Measurements from ENCODE around the gene PPP2R5C.

Gene PPP2R5C

DNA sequence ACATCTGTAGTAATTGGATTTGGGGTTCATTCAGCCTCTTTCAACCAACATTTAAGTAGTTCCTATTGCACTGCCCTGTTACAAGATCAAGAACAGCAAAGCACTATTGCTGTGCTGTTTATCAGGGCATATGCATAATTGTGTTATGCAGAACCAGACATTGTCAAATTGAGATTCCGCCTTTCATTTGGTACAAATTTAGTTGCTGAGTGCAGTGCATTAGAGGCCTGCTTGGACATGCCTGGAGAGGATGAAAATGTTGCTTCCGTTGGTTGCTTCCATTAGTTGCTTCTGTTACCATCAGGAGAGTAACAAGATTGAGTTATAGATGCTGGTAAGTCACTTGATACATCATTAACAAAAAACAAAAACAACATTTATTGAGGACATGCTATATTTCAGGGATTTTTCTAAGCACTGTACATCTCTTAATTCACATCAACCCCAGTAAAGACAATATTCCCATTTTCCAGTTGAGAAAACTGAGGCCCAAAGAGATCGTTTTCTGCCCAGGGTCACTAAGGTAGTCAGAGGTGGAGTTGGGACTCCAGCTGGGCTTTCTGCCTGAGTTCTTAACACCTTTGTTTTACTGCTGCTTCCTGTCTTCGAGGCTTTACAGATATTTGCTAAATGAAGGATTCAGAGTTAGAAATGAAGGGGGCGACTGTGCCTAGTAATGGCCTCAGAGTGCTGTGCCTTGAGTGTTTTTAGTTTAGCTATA is 79.3 kb downstream of the PPP2R5C start:
- no peak for DNase-seq (ENCODE audit: low spot score)

DNA sequence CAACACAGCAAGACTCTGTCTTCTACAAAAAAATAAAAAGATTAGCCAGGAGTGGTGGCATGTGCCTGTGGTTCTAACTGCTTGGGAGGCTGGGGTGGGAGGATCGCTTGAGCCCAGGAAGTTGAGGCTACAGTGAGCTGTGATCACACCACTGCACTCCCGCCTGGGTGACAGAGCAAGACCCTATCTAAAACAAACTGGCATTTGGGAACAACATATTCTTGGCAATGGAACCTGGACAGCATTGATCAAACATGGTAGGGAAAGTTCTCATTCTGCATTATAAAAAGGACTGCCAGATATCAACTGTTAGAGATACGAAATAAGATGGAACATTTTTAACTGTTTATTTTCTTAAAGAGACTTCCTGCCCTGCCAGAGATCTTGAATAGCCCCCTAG is 81.5 kb downstream of the PPP2R5C start:
- no peak for DNase-seq (ENCODE audit: low spot score)

DNA sequence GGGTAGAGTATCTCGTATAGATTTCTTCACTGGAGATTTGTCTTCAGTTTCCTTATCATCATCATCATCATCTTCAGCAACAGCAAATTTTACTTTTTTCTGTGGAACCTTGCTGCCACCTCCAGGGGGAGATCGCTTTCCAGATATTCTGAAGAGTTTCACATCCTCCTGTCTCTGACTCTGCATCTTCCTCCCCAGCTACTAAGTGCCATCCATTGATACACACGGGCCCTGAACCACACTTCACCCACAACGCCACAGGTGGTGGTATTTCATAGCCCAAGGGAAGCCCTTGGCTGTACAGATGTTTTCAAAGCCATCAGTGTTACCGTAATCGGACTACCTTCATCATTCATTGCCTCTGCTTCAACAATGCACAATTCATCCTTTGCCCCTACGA is 82.2 kb downstream of the PPP2R5C start:
- DNase-seq (ENCODE audit: low spot score), result peak; percentile 67

DNA sequence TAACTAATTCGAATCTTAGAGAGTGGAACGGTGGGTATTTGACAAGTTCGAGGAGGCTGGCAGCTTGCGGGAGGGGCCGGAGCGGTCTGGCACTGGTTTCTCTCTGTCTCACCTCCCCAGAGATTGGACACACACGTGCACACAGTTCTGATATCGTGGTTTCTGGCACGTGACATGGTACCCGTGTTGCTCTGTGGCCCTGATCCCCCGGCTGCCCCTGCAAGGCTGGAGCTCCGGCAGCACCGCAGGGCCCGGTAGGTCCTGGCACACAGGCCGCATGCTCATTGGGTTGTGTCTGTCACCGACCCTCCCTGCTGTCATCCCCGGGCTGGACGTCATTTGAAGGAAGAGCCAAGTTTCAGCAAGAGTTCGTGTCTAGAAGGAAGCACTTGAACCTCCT is 82.7 kb downstream of the PPP2R5C start:
- DNase-seq (ENCODE audit: low spot score), result no peak

DNA sequence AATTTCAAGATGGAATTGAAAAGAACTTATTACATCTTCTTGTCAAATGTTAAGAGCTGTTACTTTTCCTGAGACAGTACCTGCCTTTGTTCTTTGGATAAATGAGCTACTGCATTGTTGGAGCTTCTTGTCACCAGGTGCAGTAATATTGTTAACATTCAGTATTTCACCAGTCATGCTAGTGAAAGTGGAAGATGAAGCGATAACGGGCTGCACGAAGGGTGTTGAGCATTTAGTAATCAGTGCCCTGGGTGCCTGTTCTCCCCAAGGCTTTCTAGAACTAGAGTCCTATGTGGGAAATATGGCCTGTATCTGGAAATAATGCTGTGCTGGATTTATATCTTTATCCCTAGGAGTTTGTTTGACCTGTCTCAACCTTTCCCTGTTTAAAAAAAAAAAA is 83.2 kb downstream of the PPP2R5C start:
- DNase-seq (ENCODE audit: low spot score), result no peak

DNA sequence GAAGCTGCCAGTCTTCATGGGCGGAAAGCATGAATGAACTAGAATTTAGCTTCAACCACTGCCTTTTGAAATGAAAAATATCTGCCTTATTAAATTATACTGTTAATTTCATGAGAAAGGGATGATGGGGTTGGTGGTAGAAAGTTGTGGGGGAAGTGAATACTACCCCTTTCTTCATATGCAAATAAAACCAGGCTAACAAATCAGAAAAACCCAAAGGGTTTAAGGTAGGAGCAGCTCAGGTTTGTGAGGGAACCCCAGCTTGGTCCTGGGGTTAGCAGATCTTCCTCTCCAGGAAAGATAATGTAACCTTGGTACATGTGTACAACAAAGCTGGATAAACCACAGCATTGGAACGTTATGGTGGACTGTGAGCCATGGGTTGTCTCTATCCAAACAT is 84.0 kb downstream of the PPP2R5C start:
- DNase-seq (ENCODE audit: low spot score), result no peak

DNA sequence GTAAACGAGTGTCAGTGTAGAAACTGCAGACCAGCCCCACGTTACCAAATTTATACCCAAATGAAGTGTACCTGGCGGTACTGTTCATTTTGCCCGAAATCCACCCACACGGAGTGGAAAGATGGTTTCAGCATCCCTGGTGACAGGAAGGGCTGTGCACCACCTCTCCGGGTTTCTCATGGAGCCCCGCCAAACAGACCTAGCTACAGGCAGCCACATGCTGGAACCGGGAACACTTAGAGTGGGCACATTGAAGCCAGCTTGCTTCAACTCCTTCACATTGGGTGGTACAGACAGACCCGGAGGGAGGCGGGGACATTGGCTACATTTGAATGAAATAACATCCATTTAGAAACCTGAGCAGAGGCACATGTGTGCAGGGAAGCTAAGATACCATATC is 84.4 kb downstream of the PPP2R5C start:
- DNase-seq (ENCODE audit: low spot score), result no peak

DNA sequence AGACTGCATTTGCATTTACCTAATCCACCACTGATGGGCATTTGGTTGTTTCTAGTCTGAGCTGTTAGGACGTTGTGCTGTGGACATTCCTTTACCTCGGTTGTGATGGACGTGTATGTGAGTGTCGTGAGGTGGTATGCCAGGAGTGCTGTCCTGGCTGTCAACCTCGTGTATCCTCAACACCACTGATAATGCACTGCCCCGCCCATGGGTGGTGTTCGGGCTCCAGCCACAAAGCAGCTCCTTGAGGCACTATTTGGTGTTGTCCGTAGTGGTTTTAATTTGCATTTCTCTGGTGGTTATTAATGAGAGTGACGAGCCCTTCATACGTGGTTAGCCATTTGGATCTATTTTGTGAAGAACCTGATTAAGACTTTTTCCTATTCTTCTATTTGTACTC is 87.6 kb downstream of the PPP2R5C start:
- no peak for DNase-seq (ENCODE audit: low spot score)

DNA sequence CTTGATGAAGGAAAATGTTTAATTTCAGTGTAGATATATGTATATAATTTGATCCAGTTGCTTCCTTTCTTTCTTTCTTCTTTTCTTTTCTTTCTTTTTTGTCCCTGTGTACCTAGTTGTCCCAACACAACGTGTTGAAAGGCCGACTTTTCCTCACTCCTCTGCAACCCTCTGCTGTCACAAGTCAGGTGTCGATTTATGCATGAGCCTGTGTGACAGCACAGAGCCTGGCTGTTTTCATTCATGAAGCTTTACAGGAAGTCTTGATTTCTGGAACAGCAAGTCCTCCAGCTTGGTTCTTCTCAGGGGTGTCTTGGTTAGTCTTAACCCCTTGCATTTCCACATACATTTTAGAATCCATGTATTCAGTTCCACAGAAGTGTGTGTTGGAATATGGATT is 88.1 kb downstream of the PPP2R5C start:
- no peak for DNase-seq (ENCODE audit: low spot score)

GRCh38 chr14:101851183-101851582 is 89.7 kb downstream of the PPP2R5C start:
- no peak for DNase-seq (ENCODE audit: low spot score)

DNA sequence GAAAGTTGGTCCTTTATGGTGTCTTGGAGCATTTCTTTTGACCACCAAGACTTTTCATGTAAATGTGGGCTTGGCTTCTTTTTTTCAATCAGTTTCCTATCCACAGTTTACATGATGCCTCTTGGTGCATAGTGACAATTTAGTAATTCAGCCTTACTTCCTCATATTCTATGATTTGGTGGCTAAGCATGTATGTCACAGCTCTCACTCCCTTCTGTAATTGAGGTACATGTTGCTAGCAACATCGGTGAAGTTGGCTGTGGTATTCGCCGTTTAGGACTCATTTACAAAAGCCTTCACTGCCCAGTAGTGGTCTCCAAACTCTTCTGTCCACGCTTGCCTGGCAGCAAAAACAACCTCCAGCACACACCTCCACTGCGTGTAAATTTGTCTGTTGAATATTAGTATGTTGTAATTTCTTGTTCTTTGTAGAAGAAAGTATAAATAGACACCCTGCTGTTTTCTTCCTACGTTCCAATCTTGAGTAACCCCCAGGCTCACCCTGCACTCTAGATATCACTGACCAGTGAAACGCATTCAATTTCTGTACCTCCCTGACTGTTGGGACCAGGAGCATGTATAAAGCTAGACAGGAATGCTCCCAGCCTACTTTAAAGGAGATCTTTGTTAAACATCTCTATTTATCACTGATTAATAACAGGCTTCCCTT is 90.4 kb downstream of the PPP2R5C start:
- DNase-seq (ENCODE audit: low spot score), result no peak

DNA sequence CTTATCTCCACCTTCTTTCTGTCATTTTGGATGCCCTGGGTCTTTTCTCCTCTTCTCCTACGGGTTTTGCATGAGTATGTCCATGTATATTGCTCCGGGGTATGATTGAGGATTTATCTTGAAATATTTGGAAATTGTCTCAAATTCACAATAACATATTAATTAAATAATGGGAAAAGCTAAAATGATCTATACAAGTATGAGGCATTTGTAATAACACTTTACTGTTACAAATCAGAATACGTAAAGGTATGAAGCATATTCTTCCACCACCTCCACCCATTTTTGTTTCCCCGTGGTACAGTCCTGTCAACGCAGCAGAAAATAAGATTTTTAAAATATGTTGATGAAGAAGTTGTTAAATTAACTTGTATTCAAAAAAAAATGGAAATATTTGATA is 91.3 kb downstream of the PPP2R5C start:
- DNase-seq (ENCODE audit: low spot score), result no peak

GRCh38 chr14:101853455-101854018 is 92.0 kb downstream of the PPP2R5C start:
- no peak for DNase-seq (ENCODE audit: low spot score)

- peak; percentile 26 for DNase-seq (ENCODE audit: low spot score)
These were observed 92.9 kb downstream of the PPP2R5C start for GRCh38 chr14:101854366-101854765.

DNA sequence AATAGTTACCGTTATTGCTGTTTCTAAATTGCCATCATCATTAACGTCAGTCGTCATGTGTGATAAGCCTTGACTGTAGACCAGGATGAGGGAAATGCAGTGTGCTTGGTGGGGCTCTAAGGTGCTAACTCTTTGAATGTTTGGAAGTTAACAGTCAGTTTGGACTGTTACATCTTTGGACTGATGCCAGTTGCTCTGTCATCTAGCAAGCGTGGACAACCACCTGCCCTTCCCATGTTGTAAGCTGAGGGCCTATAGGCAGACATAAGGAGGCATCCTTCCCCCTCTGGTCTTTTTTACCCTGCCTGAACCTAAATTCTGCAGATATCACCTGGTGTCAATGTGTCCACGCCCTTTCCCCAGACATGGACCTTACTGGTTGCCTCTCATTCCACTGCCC is 94.4 kb downstream of the PPP2R5C start:
- DNase-seq (ENCODE audit: low spot score), result no peak

DNA sequence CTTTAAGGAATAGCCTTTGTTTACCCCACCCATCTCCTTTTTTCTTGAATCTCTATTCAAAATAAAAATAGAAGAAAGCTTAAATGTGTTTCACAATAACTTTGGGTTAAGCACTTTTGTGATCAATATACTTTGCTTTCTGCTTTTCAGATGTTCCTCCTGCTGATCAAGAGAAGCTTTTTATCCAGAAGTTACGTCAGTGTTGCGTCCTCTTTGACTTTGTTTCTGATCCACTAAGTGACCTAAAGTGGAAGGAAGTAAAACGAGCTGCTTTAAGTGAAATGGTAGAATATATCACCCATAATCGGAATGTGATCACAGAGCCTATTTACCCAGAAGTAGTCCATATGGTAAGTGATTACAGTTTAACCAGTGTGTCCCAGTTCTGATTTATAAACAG is 95.0 kb downstream of the PPP2R5C start:
- no peak for DNase-seq (ENCODE audit: low spot score)

DNA sequence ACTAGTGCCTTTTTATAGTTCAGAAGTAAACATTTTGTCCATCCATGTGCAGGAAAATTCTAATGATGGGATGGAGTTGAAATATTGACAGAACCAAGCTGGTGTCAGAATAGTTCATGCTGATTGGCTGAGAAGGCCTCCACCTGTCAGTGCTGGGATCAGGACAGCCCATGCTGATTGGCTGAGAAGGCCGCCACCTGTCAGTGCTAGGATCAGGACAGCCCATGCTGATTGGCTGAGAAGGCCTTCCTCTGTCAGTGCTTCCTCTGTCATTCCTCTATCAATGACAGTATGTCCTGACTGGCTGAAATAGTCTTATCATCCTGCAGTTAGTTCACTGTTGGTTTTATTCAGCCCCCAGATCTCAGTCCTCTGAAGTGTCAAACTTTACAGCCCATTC is 95.7 kb downstream of the PPP2R5C start:
- no peak for DNase-seq (ENCODE audit: low spot score)

DNA sequence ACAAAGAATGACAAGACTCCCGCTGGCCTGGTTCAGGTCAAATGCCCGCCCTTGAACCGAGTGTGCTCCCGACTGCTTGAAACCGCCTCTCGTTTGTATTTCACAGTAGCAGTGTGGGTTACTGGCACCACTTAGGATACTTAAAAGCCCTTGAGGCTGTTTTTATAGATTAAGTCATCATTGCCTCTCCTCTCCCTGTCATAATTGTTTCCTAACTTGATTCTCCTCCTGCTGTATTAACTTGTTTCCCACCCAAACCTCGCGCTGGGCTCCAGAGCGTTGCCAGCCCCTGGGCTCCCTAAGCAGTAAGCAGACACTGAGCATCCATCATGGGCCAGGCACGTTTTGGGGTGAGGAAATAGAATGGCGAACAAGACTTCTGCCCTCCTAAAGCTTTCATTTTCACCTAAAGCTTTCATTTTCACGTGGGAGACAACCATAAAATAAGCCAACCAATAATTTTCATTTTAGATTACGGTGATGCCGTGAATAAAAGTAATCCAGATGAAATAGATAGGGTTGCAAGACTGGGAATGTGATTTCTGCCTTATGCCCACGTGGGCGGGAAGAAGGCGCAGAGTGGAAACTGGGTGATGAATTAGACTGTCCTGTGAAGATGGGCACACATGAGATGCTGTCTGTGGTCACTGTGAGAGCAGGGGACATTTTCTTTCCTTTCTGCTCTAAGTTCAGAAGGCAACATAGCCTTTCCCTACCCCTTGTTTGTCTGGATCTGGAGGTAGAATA is 97.5 kb downstream of the PPP2R5C start:
- DNase-seq (ENCODE audit: low spot score), result no peak

DNA sequence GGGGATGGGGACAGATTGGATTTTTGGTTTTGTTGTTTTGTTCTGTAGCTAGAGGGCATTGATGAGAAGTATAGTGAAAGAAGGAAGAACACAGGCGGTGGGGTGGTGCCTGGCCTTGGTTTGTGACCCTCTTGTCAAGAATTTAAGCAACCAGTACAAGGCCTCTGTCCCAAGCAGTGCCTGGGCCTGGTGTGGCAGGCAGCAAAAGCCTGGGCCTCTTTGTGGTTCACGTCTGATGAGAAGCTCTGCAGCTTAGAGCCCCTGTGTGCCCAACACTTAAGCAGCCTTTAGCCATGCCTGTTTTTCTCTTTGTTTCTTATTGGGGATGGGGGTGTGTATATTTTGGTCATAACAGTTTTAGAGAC is 98.0 kb downstream of the PPP2R5C start:
- DNase-seq (ENCODE audit: low spot score), result no peak

GRCh38 chr14:101859958-101860357 is 98.4 kb downstream of the PPP2R5C start:
- DNase-seq (ENCODE audit: low spot score), result no peak

DNA sequence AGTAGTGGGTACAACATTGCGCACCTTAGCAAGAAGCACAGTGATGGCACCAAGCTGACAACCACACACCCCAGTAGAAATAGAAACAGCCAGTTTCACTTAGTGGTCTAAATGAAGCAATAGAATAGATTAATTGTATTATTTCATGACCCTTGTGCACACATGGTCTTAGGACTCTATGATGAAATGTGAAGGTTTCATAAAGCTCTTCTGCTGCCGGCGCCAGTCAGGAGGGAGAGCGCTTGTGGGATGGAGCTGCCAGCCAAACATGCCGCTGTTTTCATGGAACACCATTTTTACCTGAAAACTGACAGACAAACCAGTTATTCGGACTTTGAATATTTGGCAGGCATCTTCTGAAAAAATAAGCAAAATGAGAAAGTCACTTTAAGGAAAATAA is 100.0 kb downstream of the PPP2R5C start:
- no peak for DNase-seq (ENCODE audit: low spot score)

GRCh38 chr14:101862177-101862576 is 100.7 kb downstream of the PPP2R5C start:
- no peak for DNase-seq (ENCODE audit: low spot score)

- DNase-seq (ENCODE audit: low spot score), result no peak
These were observed 101.2 kb downstream of the PPP2R5C start for GRCh38 chr14:101862711-101863110.
